Activated CD4-positive, alpha-beta T cell treated with anti-CD3 and anti-CD28 coated beads, Interleukin-2, amount 50 U/mL, for 1 hour (primary cell): ENCODE measurements around the gene RAB41.
"Not testable (repeated sequence)": the region's sequence is repeated elsewhere in the genome, so short reads cannot be mapped to it uniquely, and the experiment has no call there.

Experiments used
- DNase-seq: peaks from one replicate; pipeline ENCODE4 v3.0.0-alpha.2; 2020

The RAB41 gene

GRCh38 chrX:70292788-70293187 lies 10.8 kb downstream of the RAB41 start:
- DNase-seq, result no peak

DNA sequence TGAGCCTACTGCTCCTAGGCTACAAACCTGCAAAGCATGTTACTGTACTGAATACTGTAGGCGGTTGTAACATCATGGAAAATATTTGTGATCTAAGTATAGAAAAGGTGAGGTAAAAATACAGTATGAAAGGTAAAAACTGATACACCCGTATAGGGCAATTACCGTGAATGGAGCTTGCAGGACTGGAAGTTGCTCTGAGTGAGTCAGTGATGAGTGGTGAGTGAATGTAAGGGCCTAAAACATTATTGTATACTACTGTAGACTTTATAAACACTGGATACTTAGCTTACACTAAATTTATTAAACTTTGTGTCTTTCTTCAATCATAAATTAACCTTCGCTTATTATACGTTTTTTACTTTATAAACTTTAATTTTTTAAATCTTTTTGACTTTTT lies 11.6 kb downstream of the RAB41 start:
- DNase-seq, result no peak

DNA sequence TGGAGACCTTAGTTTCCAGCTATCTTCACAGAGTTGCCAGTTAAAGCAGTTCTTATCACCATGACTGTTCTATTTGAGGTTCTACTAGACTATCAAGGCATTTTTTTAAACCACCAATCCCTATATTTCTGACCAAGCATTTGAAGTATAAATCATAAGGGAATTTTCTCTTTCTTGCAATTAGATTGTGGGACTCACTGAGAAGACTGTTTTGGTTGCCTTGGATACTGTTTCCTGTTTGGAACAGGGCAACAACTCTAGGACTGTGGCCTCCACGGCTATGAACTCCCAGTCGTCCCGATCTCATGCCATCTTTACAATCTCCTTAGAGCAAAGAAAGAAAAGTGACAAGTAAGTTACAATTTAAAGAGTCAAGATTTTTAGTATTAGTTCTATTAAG lies 19.7 kb downstream of the RAB41 start:
- no peak for DNase-seq

GRCh38 chrX:70313503-70313902 lies 31.5 kb downstream of the RAB41 start:
- DNase-seq, result no peak

DNA sequence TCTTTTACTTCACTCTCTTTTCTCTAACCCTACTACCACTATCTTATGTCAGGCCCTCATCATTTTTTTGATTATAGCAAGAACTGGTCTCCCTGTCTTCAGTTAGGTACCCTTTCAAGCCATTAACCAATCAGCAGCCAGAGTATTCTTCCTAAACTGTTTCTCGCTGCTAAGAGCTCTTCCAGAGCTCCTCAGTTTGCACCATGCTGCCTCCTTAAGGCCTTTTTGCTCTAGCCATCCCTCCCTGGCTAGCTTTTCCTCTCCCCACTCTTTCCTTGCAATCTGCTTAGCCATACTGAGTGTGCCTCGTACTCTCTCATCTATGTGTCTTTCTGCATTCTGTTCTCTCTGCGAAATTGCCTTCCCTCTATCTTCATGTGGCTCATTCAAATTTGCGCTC lies 40.8 kb downstream of the RAB41 start:
- no peak for DNase-seq

GRCh38 chrX:70323628-70324027 lies 41.7 kb downstream of the RAB41 start:
- DNase-seq, result not testable (repeated sequence)

DNA sequence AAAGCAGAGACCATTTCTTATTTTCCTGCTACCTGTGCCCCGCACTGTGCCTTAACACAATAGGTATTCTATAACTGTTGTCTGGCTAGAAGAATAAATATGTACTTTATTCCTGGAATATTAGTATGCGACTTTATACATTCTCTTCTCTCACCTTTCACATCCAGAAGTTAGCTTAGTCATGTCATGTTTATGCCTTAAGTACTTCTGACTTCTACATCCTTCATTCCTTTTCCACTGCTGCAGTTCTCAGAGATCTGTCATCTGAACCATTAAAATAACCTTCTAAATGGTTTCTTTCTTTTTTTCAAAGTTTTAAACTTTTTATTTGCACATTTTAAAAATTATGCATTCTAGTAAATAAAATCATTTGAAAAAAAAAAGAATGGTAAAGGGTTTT lies 42.4 kb downstream of the RAB41 start:
- no peak for DNase-seq

DNA sequence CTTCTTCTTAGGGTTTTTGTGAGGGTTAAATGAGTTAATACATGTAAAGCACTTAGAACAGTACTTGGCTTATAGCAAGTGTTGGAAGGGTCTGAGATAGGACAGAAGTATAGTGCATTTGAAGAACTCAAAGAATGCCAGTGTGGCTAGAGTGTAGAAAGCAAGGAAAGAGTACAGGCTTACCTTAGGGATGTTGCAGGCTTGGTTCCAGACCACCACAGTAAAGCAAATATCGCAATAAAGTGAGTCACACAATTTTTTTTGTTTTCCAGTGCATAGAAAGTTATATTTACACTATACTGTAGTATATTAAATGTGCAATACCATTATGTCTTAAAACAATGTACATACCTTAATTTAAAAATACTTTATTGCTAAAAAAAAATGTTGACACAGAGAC lies 49.2 kb downstream of the RAB41 start:
- no peak for DNase-seq

DNA sequence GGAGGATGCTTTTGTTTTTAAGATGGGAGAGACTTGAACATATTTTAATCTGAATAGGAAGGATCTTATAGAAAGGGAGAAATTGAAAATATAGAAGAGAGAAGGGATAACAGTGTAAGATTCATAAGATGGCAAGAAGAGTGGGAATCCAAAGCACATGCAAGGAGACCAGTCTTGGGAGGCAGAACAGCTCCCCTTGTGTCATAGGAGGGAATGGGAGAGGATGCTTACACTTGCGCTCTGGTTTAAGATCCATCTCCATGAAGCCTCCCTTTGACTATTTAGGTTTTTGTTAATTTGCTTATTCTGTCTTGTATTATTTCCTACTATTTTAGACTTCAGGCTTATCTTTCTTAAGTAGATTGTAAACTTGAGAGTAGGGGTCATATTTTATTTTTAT lies 50.6 kb downstream of the RAB41 start:
- no peak for DNase-seq
